HG03442 (cell line): ENCODE measurements around the gene FRMD1.
"Not testable (repeated sequence)": the region's sequence is repeated elsewhere in the genome, so short reads cannot be mapped to it uniquely, and the experiment has no call there.

Experiments used
- ATAC-seq: cut with Tn5 transposase; IDR thresholded peaks from one replicate; pipeline ENCODE4 v1.9.1; 2021; ENCODE audit warnings: mild to moderate bottlenecking, moderate library complexity; ENCODE audit not compliant: unreplicated experiment

FRMD1 gene

DNA sequence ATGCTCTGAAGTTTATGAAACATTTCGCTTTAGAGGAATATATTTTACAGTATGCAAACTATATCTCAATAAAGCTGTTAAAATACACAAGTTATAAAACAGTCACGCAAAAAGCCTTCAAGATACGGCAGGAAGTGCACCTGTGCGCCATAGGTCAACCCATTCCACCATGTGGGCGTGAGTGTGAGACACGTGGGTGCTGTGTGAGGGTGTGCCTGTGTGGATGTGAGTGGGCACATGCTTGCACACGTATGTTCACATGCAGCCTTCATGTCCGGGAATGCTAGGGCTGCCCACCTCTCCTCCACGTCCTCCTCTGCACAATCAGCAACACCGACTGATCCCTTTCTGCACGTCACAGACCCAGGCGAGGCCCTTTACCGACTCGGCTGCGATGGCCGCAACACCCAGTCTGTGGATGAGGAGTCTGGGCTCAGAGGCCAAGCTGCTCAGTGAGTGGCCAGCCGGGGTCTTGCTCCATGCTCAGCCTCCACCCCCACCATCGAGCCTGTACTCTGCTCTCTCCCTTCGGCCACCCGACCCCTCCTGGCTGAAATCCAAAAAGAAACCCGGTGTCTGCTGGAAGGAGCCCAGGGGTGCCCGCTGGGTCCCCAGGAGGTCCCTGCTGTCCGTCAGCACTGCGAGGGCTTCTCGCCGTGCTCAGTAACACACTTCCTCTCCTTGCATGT, 3.0 kb upstream of the FRMD1 start:
- ATAC-seq = no peak

DNA sequence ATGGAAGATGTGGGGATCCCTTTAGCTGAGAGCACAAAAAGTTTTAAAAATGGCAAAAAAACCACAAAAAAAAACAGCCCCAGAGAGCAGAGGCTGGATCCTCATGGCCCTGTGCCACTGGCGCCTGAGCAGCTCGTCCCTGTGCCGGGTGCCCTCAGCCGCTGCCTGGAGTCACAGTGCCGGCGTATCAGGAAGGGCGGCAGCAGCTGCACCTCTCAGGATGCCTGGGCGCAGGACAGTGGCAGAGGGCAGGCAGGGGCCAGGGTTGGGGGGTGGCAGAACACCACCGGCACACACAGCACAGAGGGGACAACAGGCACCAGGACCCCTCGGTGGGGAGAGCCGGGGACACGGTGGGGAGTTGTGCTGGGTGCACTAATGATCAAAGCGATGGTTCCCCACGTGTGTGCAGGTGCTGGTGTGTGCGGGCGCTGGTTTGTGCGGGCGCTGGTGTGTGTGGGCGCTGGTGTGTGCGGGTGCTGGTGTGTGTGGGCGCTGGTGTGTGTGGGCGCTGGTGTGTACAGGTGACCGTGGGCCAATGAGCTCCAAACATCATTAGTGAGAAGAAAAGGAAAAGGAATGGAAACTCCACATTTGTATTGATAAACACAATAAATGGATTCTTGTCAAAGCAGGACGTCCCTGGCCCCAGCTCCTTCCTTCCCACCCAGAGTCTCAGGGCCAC, 1.5 kb upstream of the FRMD1 start:
- ATAC-seq = no peak

DNA sequence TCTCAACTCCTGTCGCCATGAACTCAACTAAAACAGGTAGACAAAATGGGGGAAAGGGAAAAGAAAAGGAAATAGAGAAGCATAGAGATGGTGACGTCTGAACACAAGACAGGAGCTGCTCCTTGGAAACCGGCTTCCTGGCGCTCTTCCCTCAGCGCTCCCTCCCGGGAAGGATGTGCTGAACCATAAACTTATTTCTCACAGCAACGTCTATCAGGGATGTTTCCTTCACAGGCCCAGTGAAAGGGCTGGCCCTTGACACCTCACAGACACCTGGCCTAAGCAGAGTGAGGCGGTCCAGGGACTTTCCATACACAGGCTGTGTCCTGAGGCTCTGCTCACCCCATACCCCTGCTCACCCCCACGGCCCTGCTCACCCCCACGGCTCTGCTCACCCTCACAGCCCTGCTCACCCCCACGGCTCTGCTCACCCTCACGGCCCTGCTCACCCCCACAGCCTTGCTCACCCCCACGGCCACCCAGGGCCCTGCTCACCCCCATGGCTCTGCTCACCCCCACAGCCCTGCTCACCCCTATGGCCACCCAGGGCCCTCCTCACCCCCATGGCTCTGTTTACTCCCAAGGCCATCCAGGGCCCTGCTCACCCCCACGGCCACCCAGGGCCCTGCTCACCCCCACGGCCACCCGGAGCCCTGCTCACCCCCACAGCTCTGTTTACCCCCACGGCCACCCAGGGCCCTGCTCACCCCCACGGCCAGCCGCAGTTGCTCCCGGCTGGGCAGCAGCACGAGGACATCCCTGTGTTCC, 653 bp downstream of the FRMD1 start:
- no peak for ATAC-seq

DNA sequence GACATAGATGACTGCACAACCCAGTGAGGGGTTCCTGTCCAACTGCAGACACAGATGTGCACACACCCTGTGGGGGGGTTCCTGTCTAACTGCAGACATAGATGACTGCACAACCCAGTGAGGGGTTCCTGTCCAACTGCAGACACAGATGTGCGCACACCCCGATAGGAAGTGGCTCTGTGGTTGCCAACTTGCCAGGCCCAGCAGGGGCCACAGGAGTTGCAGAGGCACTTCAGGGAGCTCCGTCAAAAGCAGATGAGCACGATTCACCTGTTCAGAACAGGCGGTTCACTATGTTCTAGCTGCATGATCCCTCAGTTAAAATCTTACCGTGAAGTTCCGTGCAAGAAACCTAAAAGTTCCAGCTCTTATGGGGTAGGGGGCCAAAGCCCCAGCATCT, 1.6 kb downstream of the FRMD1 start:
- not testable (repeated sequence) for ATAC-seq

DNA sequence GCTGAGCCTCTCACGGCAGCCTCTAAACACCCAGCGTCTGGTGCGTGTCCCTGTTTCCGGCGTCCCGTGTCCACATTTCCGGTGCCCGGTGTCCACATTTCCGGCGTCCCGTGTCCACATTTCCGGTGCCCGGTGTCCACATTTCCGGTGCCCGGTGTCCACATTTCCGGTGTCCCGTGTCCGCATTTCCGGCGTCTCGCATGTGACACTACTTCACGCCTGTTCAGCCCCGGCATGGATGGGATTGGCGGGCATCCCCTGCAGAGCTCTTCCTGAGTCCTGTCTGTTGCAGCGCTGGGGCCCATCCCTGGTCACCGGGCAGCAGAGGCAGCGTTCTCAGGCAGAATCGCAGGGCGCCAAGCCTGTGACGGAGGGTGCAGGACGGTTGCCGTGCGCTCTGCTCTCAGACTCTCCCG, 3.2 kb downstream of the FRMD1 start:
- no peak for ATAC-seq

DNA sequence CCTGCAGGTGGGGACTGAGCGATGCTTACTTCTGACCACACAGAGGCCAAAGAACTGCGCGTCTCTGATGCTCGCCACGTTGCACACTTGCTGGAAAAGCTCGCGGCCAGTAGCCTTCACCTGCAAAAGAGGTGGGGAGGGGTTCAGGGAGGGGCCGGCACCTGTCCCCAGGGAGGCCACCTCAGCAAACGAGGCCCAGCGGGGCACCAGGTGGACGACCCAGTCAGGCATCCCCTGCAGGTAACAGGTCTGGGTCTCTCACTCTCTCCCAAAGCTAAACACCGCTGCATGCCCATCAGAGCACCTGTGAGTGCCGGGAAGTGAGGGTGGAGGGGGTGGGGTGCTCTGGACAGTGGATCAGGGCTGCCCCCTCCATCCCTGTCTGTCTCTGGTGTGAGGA, 3.8 kb downstream of the FRMD1 start:
- ATAC-seq = no peak

DNA sequence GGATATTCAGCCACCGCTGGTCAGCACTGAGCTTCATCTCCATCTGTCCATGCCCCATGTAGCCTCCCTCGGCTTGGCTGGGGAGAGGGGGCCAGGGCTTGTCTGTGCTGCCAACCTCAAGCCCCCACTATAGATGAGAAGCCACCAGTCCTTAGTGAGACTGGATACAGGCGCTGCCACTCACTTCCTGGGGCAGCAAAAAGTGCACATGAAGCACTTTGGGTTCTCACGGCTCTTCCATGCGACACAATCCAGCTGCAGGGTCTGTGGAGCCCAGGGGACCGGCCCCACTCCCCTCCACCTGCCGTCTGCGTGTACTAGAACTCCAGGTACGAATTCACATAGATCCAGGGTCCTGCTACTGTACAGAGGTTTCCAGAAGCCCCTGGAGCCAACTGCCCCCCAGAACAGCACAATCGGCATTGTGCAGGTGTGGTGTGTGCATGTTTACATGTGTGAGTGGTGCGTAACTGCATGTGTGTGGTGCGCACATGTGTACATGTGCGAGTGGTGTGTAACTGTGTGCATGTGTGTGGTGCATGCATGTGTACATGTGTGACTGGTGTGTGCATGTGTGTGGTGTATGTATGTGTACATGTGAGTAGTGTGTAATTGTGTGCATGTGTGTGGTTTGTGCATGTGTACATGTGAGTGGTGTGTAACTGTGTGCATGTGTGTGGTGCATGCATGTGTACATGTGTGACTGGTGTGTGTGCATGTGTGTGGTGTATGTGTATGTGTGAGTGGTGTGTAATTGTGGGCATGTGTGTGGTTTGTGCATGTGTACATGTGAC, 4.9 kb downstream of the FRMD1 start:
- ATAC-seq = no peak

DNA sequence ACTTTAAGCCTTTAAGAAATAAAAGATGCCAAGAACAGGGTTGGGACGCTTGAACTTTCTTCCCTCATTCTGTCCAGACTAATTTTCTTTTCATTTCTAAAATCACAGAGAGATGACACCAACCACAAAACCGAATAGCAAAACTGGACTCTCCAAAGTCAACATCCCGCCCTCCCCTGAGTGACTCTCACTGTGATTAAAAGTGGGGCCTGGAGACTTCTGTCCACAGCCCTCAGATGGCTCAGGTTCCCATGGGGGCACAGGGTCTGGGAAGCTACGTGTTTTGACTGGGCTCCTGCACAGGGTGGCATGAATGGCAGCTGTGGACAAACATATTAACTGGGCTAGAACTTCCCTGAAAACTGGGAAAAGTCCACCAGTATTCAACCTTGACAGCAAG, 6.3 kb downstream of the FRMD1 start:
- ATAC-seq = no peak

DNA sequence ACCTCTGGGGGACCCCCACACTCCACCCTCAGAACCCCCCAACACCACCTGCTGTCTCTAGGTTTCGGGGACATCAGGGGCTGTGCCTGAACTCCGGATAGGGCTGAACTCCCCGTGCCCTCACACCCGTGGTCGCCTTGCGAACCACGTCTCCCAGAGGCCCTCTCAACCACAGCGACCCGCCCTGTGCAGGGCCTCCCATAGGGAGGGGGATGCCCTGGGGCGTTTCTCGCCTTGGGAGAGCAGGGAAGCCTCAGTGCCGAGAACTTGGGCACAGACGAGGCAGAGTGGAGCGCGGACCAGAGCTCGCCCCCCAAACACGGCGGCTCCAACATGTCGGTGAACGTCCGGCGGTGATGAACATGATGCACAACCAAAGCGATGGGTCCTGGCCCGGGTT, 6.8 kb downstream of the FRMD1 start:
- no peak for ATAC-seq

DNA sequence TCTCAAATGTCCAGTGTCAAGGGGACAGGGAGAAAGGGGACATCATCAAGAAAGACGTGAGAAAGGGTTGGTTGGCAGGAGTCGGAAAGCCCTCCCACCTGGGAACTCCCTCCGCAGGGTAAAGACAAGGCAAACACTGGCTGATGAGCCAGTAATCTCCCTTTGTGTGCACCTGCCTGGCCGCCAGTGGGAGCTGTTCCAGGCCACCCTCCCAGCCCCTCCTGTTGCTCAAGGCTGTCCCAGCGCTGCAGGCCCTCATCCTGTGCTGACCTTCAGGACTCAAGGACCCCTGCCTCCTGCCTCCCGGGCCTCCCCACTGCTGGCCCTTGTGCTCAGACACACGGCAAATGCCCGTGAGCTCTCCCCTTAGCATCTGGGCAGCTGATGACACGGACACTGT, 7.4 kb downstream of the FRMD1 start:
- ATAC-seq = no peak

DNA sequence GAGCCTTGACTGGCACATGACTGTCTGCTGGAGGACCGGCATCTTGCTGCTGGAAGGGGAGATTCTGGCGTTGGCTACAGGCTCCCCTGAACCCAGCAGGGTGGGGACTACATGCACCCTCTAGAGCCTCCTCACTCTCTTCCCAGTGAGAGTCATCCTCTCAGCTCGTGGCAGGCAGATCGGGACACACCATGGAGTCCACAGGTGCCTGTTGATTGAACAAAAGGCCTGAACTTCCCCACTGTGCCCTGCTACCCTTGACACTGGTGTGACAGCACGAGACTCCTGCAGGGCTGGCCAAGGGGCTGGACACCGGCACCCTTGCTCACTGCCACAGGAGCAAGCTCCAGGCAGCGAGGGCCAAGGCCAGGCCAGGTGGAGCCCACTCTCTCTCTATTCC, 8.2 kb downstream of the FRMD1 start:
- no peak for ATAC-seq

DNA sequence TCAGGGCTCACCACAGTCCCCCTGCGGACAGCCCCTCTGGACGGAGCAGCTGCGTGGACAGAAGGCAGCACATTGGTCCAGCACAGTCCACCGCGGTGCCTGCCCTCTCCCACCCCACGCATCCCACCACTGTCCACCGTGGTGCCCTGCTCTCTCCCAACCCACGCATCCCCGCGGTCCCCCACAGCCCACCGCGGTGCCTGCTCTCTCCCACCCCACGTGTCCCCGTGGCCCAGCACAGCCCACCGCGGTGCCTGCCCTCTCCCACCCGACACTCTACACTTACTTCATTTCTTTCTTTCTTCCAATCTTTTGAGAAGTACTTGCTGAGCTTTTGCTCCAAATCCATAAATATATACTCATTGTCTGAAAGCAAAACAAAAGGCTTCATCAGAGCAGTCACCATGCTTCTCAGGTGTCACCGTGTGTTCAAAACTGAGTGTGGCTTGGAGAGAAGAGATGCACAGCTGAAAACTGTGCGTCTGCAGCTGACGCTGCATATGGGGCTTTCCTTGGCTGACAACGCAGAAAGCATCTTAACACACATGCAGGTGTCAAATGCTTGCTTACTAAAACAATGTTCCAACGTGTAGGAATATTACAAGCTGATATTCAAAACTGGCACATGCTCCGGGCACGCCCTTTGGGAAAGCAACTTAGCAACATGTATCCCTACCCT, 11.8 kb downstream of the FRMD1 start:
- no peak for ATAC-seq

DNA sequence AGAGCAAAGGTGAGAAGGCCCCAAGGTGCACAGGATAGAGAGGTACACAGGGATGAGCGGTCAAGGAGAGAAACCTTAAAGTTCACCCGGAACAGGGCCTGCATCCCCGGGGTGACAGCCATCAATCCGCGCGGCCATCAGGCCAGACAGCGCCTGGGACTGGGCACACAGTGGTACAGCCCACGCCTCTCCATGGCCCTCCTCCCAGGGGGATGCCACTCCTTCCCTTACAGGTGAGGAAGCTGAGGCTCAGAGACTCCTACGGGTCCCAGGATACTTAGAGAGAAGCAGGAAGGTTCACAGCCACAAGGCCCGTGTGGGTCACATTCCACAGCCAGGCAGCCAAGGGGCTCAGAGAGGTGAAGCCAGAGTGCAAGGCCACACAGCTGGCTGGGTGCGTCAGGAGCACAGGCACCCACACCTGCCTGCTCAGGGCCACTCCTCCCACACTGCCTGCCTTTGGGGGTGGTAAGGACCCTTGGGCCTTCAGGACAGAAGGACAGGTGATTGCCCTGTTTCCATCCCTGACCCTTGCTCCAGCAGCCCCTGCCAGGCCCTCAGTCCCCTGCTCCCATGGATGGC, 14.7 kb downstream of the FRMD1 start:
- no peak for ATAC-seq

DNA sequence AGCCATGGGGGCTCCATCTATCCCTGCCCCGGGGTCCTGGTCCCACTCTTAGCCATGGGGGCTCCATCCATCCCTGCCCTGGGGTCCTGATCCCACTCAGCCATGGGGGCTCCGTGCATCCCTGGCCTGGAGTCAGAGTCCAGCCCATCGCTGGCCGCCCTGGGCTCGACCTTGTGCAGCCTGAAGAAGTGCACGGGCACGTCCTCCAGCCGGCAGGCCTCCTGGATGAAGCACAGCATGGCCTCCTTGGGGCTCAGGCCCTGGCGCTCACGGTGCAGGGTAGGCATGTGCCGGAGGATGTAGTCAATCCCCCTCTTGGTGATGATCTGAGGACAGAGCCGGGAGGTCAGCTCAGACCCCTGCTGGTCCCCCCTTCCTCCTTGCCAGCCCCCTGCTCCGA, 15.6 kb downstream of the FRMD1 start:
- no peak for ATAC-seq

DNA sequence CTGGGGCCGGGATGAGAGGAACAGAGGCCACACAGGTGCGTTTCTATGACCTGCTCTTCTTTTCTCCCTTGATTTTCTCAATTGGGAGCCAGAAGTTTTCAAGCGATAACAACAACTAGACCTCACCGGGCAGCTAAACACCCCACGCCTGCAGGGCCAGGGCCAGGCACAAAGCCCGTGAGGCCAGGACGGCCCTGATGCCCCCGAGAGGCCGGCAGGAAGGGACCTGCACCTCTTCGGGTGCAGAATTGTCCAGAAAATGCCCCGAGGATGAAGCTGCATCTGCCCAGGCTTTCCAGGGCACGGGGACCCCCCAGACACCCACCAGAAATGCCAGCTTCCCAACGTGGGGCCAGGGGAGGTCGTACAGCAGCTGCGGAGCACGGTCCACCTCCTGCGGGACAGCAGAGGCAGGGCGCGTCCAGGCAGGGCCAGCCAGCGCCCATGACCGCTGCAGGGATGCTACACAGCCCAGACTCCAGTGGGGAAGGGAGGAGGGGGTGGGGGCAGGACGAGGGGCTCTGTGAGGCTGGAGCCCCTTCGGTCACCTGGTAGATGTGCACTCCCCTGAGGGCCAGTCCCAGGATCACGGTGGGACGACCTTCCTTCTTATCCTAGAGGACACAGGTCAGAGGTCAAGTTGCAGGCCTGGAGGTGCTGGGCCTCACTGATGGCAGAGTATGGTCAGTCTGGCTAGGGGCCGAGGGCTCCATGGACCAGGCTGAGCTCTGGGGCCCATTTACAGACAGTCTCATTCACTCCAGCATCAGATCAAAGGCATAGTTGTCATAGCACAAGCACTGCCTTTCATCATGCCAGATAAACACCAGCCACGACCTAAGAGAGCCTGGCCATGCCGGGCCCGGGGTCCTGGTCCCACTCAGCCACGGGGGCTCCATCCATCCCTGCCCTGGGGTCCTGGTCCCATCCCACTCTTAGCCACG, 16.4 kb downstream of the FRMD1 start:
- ATAC-seq = no peak

DNA sequence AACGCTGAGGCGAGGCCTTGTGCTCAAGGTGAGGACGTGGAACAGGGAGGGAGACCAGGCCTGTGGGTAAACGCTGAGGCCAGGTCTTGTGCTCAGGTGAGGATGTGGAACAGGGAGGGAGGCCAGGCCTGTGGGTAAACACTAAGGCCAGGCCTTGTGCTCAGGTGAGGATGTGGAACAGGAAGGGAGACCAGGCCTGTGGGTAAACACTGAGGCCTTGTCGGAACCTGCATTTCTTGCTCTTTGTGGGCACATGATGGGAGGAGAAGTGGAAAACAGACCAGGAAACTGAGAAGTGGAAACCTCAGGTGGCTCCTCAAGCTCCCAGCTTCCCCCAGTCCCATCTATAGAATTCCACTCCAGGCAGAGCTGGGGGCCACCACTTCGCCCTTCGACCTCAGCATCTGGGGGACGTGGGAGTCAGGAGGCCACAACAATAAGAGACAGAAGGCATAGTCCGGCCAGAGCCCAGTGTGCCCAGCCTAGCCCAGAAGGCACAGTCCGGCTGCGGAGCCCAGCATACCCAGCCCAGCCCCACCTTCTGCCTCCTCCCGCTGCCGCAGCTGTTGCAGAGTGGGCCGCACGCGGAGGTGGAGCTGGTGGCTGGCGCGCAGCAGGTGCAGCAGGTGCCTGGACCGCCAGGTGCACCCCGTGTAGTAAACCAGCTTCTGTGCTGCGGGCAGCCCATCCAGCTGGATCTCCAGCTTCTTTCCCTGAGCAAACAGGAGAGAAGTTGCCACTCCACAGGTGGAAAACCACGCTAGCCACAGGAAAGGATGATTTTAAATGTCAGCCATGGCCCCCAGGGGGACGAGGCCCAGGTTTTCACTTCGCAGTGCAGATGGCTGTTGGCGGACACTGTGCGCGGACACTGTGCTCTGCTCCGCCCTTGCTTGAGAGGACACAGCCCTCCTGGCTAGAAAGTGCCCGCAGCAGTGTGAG, 17.5 kb downstream of the FRMD1 start:
- ATAC-seq = no peak

DNA sequence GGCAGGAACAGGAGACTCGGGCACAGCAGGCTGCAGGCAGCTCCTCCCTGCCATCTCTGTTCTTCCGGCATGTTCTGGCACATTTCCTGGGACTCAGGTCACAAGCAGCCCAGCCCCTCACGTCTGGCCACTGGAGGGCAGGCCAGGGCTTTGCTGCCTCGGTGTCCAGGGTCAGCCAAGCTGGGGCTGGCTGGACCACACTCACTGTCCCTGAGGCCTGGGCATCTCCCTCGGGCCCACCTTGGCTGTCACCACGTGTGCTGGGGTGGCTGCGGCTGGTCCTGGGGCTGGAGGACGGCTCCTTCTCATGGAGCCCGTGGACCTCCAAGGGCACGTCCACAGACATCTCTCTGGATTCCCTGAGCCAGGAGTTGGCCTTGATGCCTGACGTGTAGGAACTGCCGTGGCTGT, 18.5 kb downstream of the FRMD1 start:
- ATAC-seq = no peak
